Gastrocnemius medialis (tissue), 4 donors: ENCODE data around the gene CFLAR.

Experiments used
- POLR2A ChIP-seq, 2 donors: fragments of 450-650 bp; IDR thresholded peaks; one replicate each; pipeline ENCODE4 v1.6.1; 2017; ENCODE audit warnings: antibody characterized with exemption in 2 of 2, mild to moderate bottlenecking in 2 of 2, moderate library complexity in 2 of 2
- TF ChIP-seq, protein P1 (sequence below), 5 experiments: fragments of 450-650 bp in 3 of 5; fragments of 200-600 bp in 2 of 5; sonication (generic) in 2 of 5; IDR thresholded peaks in 4 of 5; conservative IDR thresholded peaks in 1 of 5; 1 replicate in 4 of 5; 2 replicates in 1 of 5; pipeline ENCODE4 v1.5.1; 2016 to 2019; ENCODE audit warnings: antibody characterized with exemption in 5 of 5, mild to moderate bottlenecking in 3 of 5, moderate library complexity in 3 of 5

DNA sequence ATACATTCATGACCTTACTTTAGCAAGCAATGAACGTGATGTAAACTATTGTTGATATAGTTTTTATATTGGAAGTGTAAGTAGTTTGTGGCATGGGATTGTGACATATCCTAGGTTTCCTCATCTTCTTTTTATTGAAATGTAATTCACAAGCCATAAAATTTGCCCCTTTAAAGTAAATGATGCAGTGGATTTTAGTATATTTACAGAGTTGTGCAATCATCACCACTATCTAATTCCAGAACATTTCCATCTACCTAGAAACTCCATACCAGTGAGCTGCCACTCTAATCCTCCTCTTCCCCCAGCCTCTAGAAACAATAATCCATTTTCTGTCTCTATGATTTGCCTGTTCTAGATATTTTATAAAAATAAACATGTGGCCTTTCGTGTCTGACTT, 56.3 kb downstream of the CFLAR start:
- TF ChIP-seq, protein P1, sequence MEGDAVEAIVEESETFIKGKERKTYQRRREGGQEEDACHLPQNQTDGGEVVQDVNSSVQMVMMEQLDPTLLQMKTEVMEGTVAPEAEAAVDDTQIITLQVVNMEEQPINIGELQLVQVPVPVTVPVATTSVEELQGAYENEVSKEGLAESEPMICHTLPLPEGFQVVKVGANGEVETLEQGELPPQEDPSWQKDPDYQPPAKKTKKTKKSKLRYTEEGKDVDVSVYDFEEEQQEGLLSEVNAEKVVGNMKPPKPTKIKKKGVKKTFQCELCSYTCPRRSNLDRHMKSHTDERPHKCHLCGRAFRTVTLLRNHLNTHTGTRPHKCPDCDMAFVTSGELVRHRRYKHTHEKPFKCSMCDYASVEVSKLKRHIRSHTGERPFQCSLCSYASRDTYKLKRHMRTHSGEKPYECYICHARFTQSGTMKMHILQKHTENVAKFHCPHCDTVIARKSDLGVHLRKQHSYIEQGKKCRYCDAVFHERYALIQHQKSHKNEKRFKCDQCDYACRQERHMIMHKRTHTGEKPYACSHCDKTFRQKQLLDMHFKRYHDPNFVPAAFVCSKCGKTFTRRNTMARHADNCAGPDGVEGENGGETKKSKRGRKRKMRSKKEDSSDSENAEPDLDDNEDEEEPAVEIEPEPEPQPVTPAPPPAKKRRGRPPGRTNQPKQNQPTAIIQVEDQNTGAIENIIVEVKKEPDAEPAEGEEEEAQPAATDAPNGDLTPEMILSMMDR (IDR thresholded peaks at IDR 0.05 in 4 of 5, conservative IDR thresholded peaks at IDR 0.05 in 1 of 5): no peak
- no peak for TF ChIP-seq POLR2A (IDR thresholded peaks at IDR 0.05)
